ENCODE measurements around the gene POLR3H.

POLR3H gene

DNA sequence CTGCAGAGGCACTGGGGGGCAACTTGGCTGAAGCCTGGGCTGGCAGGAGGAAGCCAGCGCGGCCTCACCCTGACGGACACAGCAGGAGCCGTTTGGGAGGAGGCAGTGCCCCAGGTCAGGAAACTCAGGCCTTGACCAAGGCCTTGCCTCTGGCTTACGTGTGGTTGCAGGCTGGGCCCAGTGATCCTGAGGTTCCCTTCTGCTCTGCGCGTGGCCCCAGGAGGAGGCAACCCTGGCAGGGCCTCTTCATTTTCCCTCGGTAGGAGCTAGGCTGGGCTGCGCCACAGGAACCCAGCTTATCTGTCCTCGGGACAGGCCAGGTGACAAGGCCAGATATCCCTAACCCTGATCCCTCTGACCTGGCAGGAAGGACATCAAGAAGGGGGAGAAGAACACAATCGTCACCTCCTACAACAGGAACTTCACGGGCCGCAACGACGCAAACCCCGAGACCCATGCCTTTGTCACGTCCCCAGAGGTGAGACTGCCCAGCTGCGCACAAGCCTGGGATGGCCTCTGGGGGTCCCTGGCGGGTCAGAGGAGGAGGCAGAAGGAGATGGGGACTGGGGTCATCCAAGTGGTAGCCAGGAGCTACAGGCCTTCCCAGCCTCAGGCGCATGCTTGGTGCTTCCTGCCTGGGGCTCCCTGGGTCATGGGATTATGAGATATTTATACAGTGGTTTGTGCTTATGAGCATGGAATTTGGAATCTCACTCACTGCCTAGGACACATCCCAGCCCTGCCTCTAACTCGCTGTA, 20.6 kb downstream of the POLR3H start:
- no peak for DNase-seq

DNA sequence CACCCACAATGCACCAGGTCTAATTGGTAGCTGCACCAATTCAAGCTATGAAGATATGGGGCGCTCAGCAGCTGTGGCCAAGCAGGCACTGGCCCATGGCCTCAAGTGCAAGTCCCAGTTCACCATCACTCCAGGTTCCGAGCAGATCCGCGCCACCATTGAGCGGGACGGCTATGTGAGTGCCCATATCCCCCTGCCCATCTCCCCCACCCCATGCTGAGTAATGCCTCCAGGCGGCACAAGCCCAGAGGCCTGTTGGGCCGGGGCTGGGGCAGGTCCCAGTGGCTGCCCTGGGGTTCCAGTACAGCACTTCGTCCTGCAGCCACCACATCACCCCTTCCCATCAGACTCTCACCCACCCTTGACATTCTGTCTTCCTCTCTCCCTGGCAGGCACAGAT, 21.5 kb downstream of the POLR3H start:
- DNase-seq = no peak

GRCh38 chr22:41521126-41521525, 23.1 kb downstream of the POLR3H start:
- DNase-seq = no peak

GRCh38 chr22:41518048-41518347, 26.3 kb downstream of the POLR3H start:
- no peak for DNase-seq

DNA sequence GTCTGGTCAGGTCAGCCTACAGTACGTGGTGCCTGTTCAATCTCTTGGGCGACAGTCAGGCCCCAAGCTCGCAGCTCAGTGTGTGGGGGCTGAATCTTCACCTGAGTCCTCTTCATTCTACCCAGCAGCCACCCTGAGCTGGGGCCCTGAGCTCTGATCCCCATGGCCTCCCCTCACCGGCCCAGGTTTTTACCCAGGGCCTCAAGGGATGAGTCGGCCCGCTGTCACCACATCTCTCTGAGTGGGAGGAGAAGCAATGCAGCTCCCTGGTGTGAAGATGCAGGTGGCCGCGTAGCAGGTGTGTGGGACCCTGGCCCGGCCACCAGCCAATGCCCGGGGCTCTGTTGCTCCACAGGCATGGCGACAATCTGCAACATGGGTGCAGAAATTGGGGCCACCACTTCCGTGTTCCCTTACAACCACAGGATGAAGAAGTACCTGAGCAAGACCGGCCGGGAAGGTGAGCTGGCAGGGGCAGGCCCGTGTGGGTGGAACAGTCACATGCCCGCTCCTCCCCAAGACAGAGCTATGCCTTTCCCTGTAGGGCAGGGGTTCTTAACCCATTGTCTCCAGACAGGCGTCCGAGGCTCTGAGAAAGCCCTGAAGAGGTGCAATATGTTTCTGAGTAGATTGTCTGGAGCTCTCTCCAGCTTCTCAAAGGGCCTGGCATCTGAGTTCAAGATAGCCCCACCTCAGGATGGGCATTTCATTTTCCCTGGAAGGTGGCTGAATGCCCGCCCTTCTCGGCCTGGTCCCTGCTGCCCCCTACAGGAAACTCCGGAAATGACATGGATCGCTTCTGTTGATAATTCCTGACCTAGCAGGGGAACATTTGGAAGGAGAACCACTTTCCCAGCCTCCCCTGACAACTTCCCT, 26.9 kb downstream of the POLR3H start:
- DNase-seq = peak in 53 of 56 donors; percentile 33 to 93 (median 68)

DNA sequence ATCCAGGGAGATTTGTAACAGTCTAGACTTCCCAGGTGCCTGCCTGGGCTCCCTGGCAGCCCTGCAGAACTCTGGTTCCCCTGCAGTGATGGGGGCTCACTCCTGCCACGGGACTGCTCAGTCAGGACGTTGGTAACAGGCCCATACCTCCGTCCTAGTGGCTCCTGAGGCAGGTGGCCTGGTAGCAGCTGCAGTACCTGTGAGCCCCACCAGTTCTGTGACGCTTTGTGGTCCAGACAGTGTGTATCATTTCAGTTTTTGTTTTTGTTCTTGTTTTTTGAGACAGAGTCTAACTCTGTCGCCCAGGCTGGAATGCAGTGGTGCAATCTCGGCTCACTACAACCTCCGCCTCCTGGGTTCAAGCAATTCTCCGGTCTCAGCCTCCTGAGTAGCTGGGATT, 27.8 kb downstream of the POLR3H start:
- no peak for DNase-seq

GRCh38 chr22:41513391-41513790, 30.9 kb downstream of the POLR3H start:
- peak in 28 of 56 donors; percentile 11 to 71 (median 45) for DNase-seq

- DNase-seq = peak in 1 of 56 donors; percentile 29
Observed at GRCh38 chr22:41512421-41513194, 31.7 kb downstream of the POLR3H start.

- no peak for DNase-seq
Observed at GRCh38 chr22:41511521-41511968, 32.7 kb downstream of the POLR3H start.

- DNase-seq = peak in 54 of 56 donors; percentile 37 to 96 (median 83)
Observed at GRCh38 chr22:41508770-41509170, 35.5 kb downstream of the POLR3H start.

DNA sequence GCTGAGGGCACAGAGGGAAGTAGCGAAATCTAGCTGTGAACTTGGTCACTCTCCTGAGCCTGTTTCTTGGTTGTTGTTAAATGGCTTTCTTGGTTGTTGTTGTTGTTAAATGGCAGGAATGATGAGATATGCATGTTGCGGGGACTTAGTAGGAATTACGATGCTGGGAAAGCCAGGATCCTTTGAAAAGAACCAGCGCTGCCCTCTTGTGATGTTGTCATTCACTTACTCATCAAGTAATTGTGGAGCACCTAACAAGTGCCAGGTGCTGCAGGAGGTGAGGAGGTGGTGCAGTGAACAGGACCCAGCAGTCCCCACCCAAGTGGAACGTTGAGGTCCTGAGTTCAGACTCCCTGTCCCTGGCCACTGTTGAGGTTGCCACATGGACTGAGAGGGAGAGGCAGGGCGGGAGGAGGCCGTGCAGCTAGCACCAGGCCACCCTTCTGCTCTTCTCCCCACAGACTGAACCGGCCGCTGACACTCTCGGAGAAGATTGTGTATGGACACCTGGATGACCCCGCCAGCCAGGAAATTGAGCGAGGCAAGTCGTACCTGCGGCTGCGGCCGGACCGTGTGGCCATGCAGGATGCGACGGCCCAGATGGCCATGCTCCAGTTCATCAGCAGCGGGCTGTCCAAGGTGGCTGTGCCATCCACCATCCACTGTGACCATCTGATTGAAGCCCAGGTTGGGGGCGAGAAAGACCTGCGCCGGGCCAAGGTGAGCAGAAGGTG, 36.8 kb downstream of the POLR3H start:
- no peak for DNase-seq

DNA sequence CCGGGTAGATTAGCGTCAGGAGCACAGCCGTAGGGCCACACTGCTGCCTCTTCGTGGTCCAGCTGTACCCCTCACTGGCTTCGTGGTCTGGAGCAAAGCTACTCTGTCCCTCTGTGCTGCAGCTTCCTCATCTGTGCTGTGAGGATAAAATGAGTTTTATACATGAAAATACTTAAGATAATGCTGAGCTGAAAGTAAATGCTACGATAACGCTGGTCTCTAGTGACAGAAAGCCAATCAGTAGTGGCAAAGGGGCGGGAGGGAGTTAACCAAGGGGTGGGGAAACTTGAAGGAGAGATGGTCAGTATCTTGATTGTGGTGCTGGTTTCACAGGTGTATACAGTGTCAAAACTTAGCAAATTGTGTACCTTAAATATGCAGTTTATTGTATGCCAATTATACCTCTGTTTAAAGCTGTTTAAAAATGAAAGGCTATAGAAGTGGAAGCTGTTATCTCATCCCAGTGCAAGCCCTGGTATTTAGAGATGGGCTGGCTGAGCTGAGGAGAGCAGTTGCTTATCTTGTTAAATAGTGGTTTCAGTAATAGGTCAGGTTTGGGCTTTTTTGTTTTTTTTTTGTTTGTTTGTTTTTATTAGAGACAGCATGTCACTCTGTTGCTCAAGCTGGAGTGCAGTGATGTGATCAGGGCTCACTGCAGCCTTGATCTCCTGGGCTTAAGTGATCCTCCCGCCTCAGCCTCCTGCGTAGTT, 38.6 kb downstream of the POLR3H start:
- no peak for DNase-seq

DNA sequence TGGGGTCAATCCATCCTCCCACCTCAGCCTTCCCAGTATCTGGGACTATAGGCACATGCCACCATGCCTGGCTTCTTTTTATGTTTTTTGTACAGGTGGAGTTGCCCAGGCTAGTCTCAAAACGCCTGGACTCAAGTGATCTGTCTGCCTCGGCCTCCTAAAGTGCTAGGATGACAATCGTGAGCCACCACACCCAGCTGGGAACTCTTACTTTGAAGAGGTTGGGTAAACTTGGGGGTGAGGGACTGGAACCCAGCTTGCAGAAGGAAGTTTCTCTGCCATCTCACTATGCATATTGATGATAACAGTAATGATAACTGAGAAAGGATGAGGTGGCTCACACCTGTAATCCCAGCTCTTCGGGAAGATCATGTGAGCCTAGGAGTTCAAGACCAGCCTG, 39.5 kb downstream of the POLR3H start:
- no peak for DNase-seq

DNA sequence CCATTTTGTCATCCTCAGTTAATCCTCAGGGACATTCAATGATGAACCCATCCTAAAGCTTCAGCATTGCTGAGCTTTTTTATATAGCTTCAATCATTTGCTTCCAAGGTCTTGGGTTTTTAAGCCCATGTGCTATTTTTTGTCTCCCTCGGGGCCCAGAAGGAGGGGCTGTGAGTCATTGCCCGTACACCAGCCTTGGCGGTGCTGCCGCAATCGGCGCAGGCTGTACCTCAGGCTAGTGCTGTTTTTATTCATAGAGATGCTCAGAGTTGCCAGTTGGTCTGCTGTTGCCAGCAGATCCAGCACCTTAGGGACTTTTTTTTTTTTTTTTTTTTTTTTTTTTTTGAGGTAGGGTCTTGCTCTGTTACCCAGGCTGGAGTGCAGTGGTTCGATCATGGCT, 39.9 kb downstream of the POLR3H start:
- DNase-seq = peak in 2 of 56 donors; percentile 12 to 33

DNA sequence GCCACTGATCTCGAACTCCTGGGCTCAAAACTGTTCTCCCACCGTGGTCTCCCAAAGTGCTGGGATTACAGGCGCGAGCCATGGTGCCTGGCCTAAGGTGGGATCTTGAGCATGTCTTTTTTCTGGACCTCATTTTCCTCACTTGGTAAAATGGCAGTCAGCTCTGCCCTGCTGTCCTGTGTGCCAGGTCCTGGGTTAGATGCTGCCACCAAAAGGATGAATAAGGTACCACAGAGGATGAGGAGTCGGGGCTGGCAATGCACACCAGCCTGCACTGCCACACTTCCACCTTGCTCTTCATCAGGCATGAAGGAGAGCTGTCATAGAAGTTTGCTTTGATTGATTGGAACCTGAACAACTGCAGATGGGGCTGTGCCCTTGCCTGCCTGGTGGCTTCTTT, 43.1 kb downstream of the POLR3H start:
- peak in 7 of 56 donors; percentile 16 to 45 (median 33) for DNase-seq

DNA sequence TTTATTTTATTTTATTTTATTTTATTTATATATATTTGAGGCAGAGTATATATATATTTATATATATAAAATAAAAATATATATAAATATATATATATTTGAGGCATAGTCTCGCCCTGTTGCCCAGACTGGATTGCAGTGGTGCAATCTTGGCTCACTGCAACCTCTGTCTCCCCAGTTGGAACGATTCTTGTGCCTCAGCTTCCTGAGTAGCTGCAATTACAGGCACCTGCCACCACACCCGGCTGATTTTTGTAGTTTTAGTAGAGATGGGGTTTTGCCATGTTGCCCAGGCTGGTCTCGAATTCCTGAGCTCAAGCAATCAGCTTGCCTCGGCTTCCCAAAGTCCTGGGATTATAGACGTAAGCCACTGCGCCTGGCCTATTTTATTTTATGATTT, 44.0 kb downstream of the POLR3H start:
- no peak for DNase-seq

GRCh38 chr22:41499624-41500280, 44.5 kb downstream of the POLR3H start:
- no peak for DNase-seq

DNA sequence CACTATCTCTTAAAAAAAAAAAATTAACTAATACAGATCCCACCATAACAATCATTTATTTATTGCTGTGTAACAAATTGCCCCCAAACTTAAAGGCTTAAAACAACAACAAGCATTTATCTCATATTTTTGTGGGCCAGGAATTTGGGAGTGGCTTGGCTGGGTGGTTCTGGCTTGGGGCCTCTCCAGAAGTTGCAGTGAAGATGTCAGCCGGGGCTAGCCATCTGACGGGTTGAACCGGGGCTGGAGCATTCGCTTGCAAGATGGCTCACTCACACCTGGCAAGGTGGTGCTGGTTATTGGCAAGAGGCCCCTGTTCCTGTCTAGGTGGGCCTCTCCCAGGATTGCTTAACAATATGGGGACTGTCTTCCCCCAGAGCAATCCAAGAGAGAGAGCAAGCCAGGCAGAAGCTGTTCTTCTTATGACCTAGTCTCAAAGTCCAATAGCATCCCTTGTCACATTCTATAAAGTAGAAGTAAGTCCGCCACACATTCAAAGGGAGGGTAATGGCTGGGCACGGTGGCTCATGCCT, 45.9 kb downstream of the POLR3H start:
- DNase-seq = no peak

- DNase-seq = no peak
Observed at GRCh38 chr22:41491374-41492100, 52.7 kb downstream of the POLR3H start.
